NCI-H1436 (cell line): ENCODE data around the gene PAX7.
"Not testable (repeated sequence)": the region's sequence is repeated elsewhere in the genome, so short reads cannot be mapped to it uniquely, and the experiment has no call there.

Experiments used
- DNase-seq: peaks from one replicate; lab custom pipeline; 2025; lab: John Stamatoyannopoulos, UW

The PAX7 gene

GRCh38 chr1:18761948-18762840 is 131.5 kb downstream of the PAX7 start:
- DNase-seq, result no peak

GRCh38 chr1:18764362-18764761 is 133.7 kb downstream of the PAX7 start:
- no peak for DNase-seq

GRCh38 chr1:18765725-18766124 is 135.1 kb downstream of the PAX7 start:
- no peak for DNase-seq

DNA sequence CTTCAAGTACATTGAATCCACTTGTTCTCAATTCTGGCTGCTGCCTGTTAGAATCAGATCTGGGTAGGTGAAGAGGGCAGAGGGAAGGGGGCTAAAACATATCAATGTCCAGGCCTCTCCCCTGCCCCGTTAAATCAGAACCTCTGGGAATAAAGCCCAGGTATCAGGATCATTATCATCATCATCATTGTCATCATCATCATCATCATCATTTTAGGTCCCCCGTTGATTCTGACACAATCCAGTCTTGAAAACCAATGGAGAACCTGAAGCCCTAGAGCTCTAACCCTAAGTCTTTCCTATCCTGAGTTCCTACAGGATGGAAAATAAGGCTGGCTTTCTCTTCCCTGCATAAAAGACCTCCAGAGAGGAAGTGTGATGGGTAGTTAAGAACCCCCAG is 135.7 kb downstream of the PAX7 start:
- DNase-seq, result no peak

- not testable (repeated sequence) for DNase-seq
Measured at GRCh38 chr1:18767576-18767975, 136.9 kb downstream of the PAX7 start.

GRCh38 chr1:18768086-18768485 is 137.4 kb downstream of the PAX7 start:
- DNase-seq, result no peak

DNA sequence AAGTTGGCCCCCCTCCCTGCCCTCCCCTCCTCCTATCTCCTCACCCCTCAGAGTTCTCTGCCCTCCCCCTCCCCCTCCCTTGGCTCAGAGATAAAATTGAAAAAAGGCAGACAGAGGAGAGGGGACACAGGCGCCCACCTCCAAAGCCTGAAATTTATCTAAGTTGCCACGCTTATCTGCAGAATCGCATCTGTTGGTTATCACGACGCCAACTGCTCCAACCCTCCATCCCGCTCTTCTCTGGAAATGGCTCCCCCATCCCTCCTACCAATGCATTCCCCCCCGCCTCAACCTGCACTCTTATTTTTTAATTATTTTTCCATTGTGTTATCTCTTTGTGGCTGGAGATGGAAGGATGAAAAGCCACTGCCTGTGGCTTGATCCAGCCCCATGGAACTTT is 138.5 kb downstream of the PAX7 start:
- no peak for DNase-seq

GRCh38 chr1:18770799-18771198 is 140.2 kb downstream of the PAX7 start:
- DNase-seq, result no peak

GRCh38 chr1:18773753-18774152 is 143.1 kb downstream of the PAX7 start:
- no peak for DNase-seq

- DNase-seq, result no peak
Measured at GRCh38 chr1:18775341-18775740, 144.7 kb downstream of the PAX7 start.

DNA sequence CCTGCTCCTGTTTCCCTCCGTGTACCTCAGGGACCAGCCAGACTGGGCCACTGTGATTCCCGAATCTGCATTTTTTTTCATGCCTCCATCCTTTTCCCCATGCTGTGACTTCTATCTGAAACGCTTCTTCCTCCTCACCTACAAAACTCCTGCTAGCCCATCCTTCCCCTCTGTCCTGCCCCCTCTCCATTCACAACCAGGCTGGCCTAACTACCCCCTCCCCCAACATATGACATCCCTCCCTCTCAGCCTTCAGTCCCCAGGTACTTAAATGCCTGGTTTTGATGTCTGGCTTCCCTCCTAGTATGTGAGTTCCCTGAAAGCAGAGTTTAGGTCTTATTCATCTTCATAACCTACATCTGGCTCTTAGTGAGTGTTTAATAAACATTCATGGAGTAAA is 146.1 kb downstream of the PAX7 start:
- no peak for DNase-seq

DNA sequence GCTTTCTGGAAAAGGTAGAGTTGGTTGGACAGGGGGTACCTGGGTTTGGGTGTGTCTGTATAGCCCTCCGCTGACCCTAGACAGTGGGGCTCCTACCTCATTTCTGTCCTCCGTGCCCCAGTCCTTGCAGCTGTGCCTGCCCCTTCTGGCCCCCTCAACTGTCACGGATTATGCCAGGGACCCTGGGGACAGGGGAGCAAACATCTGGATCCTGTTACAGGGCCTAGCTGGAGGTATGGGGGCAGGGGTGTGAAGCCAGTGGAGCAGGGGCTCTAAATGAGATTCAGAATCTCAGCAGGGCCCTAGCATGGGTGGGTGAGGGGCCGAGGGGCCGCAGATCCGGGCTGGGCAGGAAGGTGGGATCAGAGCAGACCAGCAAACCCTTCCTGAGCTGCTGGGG is 147.8 kb downstream of the PAX7 start:
- DNase-seq, result no peak

DNA sequence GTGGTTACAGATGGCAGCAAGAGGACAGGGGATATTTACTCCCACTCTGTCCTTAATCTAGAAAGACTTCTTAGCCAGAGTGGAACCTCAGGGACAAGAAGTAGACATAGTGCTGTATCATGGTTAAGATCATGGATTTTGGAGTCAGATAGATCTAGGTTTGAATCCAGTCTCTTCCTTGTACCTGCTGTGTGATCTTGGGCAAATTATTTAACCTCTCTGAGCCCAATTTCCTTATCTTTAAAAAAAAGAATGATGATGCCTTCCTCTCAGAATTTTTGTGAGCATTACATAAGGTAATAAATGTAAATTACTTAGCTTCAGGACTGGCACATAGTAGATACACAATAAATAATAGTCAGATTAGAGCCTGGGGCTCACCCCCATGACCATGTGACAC is 150.4 kb downstream of the PAX7 start:
- DNase-seq, result no peak

- no peak for DNase-seq
Measured at GRCh38 chr1:18783705-18784481, 153.2 kb downstream of the PAX7 start.

GRCh38 chr1:18784482-18784831 is 153.8 kb downstream of the PAX7 start:
- no peak for DNase-seq

DNA sequence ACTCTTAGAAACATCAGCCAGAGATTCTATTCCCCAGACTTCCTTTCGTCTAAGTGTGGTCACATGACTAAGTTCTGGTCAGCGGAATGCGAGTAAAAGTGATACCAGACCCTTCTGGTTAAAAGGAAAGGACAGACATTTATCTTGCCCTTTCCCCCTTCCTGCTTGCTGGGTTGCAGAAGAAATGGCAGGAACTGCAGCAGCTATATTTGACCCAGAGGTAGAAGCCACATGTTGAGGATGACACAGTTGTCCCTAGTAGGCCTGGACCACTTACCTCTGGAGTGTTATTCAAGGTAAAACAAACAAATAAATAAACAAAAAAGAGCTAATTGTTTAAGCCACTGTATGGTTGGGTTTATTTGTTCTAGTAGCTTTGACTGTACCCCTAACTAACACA is 155.5 kb downstream of the PAX7 start:
- DNase-seq, result no peak

- DNase-seq, result no peak
Measured at GRCh38 chr1:18787825-18788385, 157.3 kb downstream of the PAX7 start.

GRCh38 chr1:18789246-18789645 is 158.6 kb downstream of the PAX7 start:
- no peak for DNase-seq

DNA sequence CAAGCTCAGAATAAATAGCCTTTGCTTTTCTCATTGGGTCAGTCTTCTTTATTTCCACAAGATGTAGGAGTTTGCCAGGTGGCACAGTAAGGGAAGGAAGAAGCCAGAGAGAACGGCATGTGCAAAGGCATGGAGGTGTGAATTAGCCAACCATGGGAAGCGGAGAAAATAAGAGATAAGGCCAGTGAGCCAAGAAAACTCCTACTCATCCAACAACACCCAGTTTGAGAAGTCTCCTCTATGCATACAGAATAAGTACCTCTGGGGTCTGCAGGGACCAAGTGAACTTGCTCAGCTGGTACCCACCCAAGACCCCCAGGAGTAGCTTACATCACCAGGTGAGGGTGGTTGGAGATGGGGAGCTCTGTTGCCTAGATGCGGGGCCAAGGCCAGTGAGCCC is 162.1 kb downstream of the PAX7 start:
- DNase-seq, result no peak

GRCh38 chr1:18793164-18793563 is 162.5 kb downstream of the PAX7 start:
- no peak for DNase-seq

DNA sequence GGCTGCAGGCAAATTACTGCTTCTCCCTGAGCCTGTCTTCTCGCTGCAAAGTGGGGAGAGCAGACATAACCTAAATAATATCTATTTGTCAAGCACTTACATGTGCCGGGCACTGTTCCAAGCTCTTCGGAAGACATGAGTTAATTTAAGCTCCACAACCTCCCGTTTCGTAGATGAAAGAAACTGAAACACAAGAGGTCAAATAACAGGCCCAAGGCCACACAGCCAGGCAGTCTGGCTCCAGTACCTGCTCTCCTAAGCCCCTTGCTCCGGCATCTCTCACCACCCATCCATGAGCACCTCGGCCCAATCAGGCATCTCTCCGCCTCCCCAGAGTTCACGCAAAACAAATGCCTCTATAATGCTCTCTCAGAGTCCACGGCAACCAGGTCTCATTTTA is 163.4 kb downstream of the PAX7 start:
- DNase-seq, result peak; percentile 39

DNA sequence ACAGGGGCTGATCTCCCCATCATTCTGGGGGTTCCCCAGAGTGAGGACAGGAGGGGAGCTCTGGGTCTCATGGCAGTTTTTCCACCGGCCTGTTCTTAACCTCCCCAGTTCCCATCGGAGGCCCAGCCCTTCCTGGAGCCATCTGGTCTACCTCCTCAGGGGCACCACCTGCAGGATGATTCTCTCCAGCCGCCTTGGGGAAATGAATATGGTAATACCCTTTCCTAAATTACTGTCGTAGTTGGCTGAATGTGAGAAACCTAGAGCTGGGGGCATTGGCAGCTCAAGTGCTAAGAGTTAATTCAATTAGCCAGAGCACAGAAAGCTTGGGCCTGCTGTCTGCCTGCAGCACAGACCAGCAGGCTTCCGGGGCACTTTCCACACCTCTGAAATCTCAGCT is 163.9 kb downstream of the PAX7 start:
- no peak for DNase-seq
